ENCODE measurements around the gene SVOPL.

GRCh38 chr7:138658889-138659288 is 42.3 kb downstream of the SVOPL start:
- no peak for TF ChIP-seq TRIM28 (IDR thresholded peaks at IDR 0.05)
- TF ChIP-seq EP300 (IDR thresholded peaks at IDR 0.05; ENCODE audit: low read length): no peak

Measured in K562 (cell line).